K562 (cell line): ENCODE measurements around the gene NMT1.

Experiments used
- ATF3 ChIP-seq, 2 experiments: fragments of 450-650 bp in 1 of 2; sonication (generic) in 1 of 2; formaldehyde crosslinking in 1 of 2; IDR thresholded peaks in 1 of 2; conservative IDR thresholded peaks in 1 of 2; 2 replicates each; pipeline versions ENCODE4 v1.6.1 to v1.8.1; 2016 to 2023; ENCODE audit warnings: mild to moderate bottlenecking in 2 of 2, moderate library complexity in 2 of 2, inconsistent platforms in 1 of 2, missing genetic modification reagents in 1 of 2
- CEBPG ChIP-seq, 3 experiments: fragments of 200-800 bp in 1 of 3; sonication (Bioruptor generic) in 1 of 3; sonication (generic) in 1 of 3; formaldehyde crosslinking in 1 of 3; IDR thresholded peaks in 2 of 3; conservative IDR thresholded peaks in 1 of 3; 2 replicates each; pipeline versions ENCODE4 v1.6.1 to v1.8.0; 2016 to 2022; ENCODE audit warnings: missing compliant biosample characterization in 2 of 3, missing genetic modification characterization in 2 of 3, mild to moderate bottlenecking in 1 of 3, missing genetic modification reagents in 1 of 3
- KLF13 ChIP-seq: fragments of 450-650 bp; IDR thresholded peaks from 2 replicates; pipeline ENCODE4 v1.6.1; 2016; ENCODE audit warnings: missing genetic modification characterization, low read depth, mild to moderate bottlenecking, missing compliant biosample characterization, moderate library complexity, borderline replicate concordance
- NCOA1 ChIP-seq: fragments of 450-650 bp; IDR thresholded peaks from 2 replicates; pipeline ENCODE4 v1.6.1; 2016; ENCODE audit warnings: low read depth
- POLR2A ChIP-seq: fragments of 450-650 bp; conservative IDR thresholded peaks from 2 replicates; pipeline ENCODE4 v1.6.1; 2016
- TAF1 ChIP-seq: IDR thresholded peaks from 2 replicates; pipeline ENCODE4 v1.6.1; 2011; ENCODE audit warnings: mild to moderate bottlenecking, low read length, moderate library complexity; ENCODE audit not compliant: insufficient read depth, control insufficient read depth, severe bottlenecking; ENCODE audit errors: extremely low read depth
- ZNF124 ChIP-seq: sonication (generic); formaldehyde crosslinking; IDR thresholded peaks from 2 replicates; pipeline ENCODE4 v1.8.1; 2022; ENCODE audit warnings: missing genetic modification reagents
- TF ChIP-seq, protein P1 (sequence below), 3 experiments: IDR thresholded peaks in 2 of 3; conservative IDR thresholded peaks in 1 of 3; 2 replicates each; pipeline ENCODE4 v1.5.1; 2011 to 2012; ENCODE audit warnings: low read length in 3 of 3, mild to moderate bottlenecking in 3 of 3, control low read depth in 2 of 3, improper control_type of control experiment in 1 of 3, inconsistent platforms in 1 of 3, low read depth in 1 of 3, mixed read lengths in 1 of 3, moderate library complexity in 1 of 3; ENCODE audit not compliant: insufficient read depth in 2 of 3

GRCh38 chr17:45117848-45118646 is 56.9 kb downstream of the NMT1 start:
- TF ChIP-seq POLR2A = no peak
- no peak for TF ChIP-seq CEBPG (CRISPR knock-in tag; IDR thresholded peaks at IDR 0.05)
- no peak for TF ChIP-seq CEBPG (tag; conservative IDR thresholded peaks at IDR 0.05 in 1 of 2, IDR thresholded peaks at IDR 0.05 in 1 of 2)
- no peak for TF ChIP-seq ZNF124 (CRISPR knock-in tag)
- TF ChIP-seq TAF1 = no peak
- TF ChIP-seq KLF13 (tag) = no peak
- TF ChIP-seq ATF3 (IDR thresholded peaks at IDR 0.05) = no peak
- TF ChIP-seq ATF3 (CRISPR knock-in tag; conservative IDR thresholded peaks at IDR 0.05) = no peak
- no peak for TF ChIP-seq NCOA1
- TF ChIP-seq, protein P1, sequence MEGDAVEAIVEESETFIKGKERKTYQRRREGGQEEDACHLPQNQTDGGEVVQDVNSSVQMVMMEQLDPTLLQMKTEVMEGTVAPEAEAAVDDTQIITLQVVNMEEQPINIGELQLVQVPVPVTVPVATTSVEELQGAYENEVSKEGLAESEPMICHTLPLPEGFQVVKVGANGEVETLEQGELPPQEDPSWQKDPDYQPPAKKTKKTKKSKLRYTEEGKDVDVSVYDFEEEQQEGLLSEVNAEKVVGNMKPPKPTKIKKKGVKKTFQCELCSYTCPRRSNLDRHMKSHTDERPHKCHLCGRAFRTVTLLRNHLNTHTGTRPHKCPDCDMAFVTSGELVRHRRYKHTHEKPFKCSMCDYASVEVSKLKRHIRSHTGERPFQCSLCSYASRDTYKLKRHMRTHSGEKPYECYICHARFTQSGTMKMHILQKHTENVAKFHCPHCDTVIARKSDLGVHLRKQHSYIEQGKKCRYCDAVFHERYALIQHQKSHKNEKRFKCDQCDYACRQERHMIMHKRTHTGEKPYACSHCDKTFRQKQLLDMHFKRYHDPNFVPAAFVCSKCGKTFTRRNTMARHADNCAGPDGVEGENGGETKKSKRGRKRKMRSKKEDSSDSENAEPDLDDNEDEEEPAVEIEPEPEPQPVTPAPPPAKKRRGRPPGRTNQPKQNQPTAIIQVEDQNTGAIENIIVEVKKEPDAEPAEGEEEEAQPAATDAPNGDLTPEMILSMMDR (IDR thresholded peaks at IDR 0.05 in 2 of 3, conservative IDR thresholded peaks at IDR 0.05 in 1 of 3; ENCODE audit: insufficient read depth in 2 of 3, low read depth in 1 of 3, low read length in 3 of 3) = no peak
